ENCODE measurements around the gene CEP44.
"Not testable (repeated sequence)": the region's sequence is repeated elsewhere in the genome, so short reads cannot be mapped to it uniquely, and the experiment has no call there.

The CEP44 gene

GRCh38 chr4:174324236-174324635, 40.5 kb downstream of the CEP44 start:
- DNase-seq (ENCODE audit: low read depth): no peak

GRCh38 chr4:174324725-174325124, 41.0 kb downstream of the CEP44 start:
- DNase-seq (ENCODE audit: low read depth): no peak

DNA sequence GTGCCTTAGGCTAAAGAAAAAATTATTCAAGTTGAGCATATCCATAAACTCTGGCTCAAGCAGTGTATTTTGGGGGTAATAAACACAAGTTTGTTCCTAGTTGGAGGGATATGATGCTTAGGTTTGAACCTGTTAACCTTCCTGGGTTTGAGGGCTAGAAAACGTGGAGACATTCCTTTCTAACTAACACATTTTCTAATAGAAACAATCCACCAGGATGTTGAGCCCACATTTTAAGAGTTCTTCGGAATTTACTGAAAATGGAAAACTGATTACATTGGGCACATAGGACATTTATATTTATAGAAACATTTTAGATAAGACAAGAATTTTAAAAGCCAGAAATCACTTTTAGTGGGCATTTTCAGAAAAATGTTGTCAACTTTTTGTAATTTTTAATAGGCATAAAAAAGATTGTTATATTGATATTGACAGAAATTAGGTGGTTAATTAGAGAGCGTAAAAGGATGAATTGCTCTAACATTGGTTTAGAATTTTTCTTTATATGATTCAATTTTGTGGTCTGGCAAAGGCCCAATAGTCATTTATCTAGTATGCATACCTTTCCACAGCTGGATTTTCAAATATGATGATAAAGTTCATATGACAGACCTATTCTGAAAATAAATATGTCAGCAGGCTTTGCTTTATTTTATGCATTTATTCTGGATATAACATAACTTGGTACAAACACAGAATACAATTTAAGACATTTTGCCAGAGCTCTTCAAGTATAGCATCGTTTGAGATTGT, 49.2 kb downstream of the CEP44 start:
- DNase-seq (ENCODE audit: low read depth): no peak

DNA sequence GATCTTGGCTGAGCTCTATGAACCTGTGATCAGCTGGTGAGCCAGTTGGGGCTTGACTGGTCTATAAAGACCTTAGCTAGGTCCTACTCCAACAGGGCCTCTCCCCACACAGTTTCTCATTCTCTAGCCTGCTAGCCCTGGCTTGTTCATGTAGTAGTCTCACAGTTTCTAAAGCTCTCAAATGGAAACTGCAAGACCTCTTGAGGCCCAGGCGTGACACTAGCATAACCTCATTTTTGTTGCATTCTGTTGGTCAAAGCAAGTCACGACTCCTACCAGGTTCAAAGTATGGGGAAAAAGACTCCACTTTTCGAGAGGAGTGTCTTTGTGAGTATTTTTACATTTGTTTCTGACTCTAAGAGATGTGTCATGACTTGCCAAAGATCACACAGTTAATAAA, 50.9 kb downstream of the CEP44 start:
- no peak for DNase-seq (ENCODE audit: low read depth)

DNA sequence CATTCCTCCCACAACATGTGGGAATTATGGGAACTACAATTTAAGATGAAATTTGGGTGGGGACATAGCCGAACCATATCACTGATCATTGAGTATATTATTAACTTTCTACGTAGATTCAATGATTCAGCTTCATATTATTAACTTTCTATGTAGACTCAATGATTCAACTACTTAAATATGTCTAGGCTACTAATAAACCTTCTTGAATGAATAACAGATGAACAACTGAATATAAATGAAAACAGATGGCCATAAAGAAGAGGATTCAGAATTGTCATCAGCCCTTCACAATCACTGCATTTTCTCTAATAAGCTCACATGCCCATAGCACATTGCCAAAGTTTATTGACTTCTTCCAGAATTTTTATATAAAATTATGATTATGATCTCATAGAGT, 57.0 kb downstream of the CEP44 start:
- no peak for DNase-seq (ENCODE audit: low read depth)

DNA sequence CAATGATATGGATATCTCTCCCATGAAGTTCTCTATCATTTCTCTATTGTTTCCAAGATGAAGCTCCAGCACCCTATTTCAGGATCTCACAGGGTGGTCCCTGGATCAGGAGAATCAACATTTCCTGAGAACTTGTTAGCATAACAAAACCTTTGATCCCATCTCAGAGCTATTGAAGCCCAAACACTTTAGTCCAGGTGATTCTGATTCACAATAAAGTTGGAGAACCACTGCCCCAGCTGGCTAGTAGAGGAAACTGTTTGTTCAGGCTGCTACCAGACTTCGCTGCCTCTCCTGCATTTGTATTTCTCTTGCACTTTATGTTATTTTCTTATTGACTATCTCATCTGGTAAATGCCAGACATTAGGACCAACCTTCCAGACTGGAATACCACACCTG, 65.4 kb downstream of the CEP44 start:
- DNase-seq (ENCODE audit: low read depth): no peak

DNA sequence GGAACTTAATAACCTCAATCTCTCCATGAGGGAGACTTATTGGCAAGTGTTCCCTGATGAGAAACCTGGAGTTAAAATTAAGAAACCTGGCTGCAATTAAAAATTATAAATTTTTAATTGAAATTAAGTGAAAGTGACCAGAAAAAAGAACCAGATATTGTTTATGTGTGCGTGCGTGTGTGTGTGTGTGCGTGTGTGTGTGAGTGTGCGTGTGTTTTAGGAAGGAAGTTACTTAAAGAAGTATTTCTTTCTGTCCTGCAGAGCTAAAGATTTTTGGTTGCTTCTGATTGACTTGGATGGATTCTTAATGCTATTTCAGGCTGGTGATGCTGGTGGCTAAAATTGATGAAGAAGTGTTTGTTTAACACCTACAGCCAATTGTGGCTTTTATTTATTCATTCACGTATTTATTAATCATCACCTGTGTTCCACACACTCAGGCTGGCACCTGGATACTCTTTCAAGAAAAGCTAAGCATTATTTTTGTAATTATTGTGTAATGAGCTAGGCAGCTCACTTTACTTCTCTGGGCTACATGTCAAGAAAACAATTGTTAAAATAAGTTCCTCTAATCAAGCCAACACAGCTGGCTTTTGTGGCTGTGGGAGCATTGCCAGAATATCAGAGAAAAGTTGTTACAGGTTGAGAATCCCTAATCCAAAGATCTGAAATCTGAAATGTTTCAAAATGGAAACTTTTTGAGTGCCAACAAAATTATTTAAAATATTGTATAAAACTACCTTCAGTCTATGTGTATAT, 68.5 kb downstream of the CEP44 start:
- no peak for DNase-seq (ENCODE audit: low read depth)

DNA sequence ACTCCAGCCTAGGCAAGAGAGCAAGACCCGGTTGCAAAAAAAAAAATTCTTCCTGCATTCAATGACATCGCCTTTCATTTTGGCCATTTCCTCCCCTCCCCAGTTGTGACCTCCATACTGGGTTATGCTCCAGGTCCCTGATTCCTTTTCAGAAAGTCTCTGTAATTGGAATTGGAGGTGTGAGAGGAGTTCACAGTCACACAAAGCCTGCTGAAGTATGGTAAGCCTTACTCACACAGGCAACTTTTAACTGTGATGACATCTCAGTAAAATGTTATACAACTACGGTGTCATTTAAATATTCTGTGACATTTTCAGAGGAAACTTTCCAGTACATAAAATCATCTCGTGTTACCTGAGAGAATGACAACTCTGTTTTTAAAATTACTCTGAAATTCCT, 73.6 kb downstream of the CEP44 start:
- no peak for DNase-seq (ENCODE audit: low read depth)

DNA sequence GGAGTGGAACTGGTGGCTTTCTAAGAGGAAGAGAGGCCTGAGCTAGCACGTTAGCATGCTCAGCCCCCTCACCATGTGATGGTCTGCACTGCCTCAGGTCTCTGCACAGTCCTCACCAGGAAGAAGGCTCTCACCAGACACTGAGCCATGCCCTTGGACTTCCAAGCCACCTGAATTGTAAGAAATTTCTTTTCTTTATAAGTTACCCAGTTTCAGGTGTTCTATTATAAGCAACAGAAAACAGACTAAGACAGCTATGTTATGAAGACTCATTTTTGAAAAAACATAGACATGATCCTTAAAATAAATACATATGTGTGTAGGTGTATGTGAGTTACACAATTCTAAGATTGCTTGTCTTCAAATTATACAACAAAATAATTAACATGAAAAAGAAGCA, 74.7 kb downstream of the CEP44 start:
- no peak for DNase-seq (ENCODE audit: low read depth)

- no peak for DNase-seq (ENCODE audit: low read depth)
Measured at GRCh38 chr4:174358829-174359228, 75.1 kb downstream of the CEP44 start.

DNA sequence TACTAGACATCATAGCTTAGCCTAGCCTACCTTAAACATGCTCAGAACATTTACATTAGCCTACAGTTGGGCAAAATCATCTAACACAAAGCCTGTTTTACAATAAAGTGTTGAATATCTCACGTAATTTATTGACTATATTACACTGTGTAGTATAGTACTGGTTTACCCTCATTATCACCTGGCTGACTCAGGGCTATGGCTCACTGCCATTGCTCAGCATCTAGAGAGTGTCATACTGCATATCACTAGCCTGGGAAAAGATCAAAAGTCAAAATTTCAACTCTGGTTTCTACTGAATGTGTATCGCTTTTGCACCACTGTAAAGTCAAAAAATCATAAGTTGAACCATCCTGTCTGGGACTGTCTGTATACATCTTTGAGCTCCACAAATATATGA, 78.6 kb downstream of the CEP44 start:
- no peak for DNase-seq (ENCODE audit: low read depth)

DNA sequence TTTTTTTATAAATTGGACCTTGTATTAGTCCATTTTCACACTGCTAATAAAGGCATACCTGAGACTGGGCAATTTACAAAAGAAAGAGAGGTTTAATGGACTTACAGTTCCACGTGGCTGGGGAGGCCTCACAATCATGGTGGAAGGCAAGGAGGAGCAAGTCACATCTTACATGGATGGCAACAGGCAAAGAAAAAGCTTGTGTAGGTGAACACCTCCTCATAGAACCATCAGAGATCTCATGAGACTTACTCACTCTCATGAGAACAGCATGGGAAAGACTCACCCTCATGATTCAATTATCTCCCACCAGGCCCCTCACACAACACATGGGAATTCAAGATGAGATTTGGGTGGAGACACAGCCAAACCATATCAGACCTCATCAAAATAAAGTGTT, 80.1 kb downstream of the CEP44 start:
- not testable (repeated sequence) for DNase-seq (ENCODE audit: low read depth)

DNA sequence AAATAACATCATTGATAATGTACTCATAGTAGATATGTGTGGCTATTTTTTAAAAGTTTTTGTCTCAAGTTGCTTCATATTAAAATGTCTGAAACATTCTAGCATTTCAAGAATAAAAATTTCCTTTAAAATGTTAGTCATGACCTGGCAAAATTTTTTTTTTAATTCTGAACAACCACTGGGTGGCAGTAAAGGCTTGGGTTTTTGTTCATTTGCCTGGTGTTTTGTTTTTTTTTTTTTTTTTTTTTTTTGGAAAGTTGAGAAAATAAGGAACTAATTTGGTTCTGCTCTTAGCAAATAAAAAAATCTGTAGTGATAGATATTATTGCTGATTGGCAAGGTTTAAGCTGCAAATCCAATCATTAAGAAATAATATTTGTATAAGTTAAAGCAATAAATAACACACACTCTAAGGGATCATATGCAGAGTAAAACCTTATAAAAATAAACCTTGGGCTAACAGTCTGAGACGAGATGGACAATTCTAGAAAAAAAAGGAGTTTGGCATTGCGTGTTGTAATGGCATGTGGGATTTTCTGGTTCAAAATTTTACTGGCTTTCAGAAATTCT, 81.4 kb downstream of the CEP44 start:
- no peak for DNase-seq (ENCODE audit: low read depth)

GRCh38 chr4:174369985-174370384, 86.3 kb downstream of the CEP44 start:
- no peak for DNase-seq (ENCODE audit: low read depth)

DNA sequence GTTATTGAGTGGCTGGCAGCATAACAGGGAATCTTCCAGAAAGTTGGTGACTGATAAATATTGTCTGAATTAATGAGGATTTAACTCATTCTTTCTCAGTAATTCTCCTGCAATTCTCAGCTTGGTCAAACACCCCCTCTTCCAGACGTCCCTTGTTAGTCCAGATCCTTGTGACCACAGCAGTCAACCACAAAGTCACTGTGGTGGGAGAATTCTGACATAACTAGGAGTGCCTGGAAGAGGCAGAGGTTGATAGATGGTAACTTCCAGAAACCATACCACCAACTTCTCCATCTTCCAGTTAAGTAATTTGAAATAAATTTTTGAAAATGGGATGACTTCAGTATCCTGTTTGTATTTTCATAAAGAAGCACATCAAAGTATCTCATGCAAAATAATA, 90.1 kb downstream of the CEP44 start:
- DNase-seq (ENCODE audit: low read depth): no peak

GRCh38 chr4:174375422-174375821, 91.7 kb downstream of the CEP44 start:
- no peak for DNase-seq (ENCODE audit: low read depth)

DNA sequence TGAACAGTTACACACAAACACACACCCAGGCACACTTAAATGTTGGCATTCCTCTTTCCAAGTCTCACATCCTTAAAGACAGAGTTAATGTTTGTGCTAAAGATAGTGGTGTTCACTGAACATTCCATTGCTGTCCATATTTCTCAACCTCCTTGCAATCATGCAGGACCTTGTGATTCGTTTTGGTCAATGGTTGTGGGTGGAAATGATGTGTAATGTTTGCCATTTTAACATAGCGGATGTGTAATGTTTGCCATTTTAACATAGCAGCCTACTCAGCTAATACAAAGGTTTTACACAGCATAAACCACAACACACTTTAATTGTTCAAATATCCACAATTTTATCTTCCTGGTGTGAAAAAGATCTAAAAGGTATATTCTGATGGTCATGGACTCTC, 93.9 kb downstream of the CEP44 start:
- DNase-seq (ENCODE audit: low read depth): no peak

GRCh38 chr4:174378951-174379350, 95.2 kb downstream of the CEP44 start:
- DNase-seq (ENCODE audit: low read depth): no peak

GRCh38 chr4:174380206-174380605, 96.5 kb downstream of the CEP44 start:
- not testable (repeated sequence) for DNase-seq (ENCODE audit: low read depth)

- DNase-seq (ENCODE audit: low read depth): no peak
Measured at GRCh38 chr4:174380699-174381439, 97.2 kb downstream of the CEP44 start.

- no peak for DNase-seq (ENCODE audit: low read depth)
Measured at GRCh38 chr4:174381440-174381800, 97.7 kb downstream of the CEP44 start.
